Measurements from ENCODE around the gene PPID. TPM values are rescaled to one million over a fixed set of nuclear protein-coding genes. Genes with fewer than 3 reads are reported as not detected.
"Not testable (repeated sequence)": the region's sequence is repeated elsewhere in the genome, so short reads cannot be mapped to it uniquely, and the experiment has no call there.

The PPID gene
- total RNA-seq, 1 donor from 2014 or later: 20.0 TPM

DNA sequence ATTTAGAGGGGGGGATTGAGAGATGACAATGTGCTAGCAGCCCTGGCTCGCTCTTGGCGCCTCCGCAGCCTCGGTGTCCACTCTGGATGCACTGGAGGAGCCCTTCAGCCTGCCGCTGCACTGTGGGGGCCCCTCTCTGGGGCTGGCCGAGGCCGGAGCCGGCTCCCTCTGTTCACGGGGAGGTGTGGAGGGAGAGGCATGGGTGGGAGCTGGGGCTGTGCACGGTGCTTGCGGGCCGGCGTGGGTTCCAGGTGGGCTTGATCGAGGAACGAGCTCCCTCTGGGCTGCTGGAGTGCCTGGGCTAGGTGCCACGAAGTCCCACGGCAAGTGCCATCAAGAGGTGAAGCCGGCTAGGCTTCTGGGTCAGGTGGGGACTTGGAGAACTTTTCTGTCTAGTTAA lies 58.4 kb downstream of the PPID start:
- Mint-ChIP-seq H3K27me3 (ENCODE audit: low read depth) (no peaks in the 10 kb centered on the region), H3K4me1 (ENCODE audit: low read depth) (peaks cover 3% of the 10 kb centered on the region), H3K9me3 (ENCODE audit: low read depth) (no peaks in the 10 kb centered on the region), H3K36me3 (ENCODE audit: low read depth) (peaks cover 3% of the 10 kb centered on the region), H3K4me3 (ENCODE audit: unreplicated experiment) (no peak overlapping the region), H3K27ac (ENCODE audit: unreplicated experiment) (no peak overlapping the region)
- DNase-seq (ENCODE audit: low spot score): no peak
- TF ChIP-seq, protein P1, sequence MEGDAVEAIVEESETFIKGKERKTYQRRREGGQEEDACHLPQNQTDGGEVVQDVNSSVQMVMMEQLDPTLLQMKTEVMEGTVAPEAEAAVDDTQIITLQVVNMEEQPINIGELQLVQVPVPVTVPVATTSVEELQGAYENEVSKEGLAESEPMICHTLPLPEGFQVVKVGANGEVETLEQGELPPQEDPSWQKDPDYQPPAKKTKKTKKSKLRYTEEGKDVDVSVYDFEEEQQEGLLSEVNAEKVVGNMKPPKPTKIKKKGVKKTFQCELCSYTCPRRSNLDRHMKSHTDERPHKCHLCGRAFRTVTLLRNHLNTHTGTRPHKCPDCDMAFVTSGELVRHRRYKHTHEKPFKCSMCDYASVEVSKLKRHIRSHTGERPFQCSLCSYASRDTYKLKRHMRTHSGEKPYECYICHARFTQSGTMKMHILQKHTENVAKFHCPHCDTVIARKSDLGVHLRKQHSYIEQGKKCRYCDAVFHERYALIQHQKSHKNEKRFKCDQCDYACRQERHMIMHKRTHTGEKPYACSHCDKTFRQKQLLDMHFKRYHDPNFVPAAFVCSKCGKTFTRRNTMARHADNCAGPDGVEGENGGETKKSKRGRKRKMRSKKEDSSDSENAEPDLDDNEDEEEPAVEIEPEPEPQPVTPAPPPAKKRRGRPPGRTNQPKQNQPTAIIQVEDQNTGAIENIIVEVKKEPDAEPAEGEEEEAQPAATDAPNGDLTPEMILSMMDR (IDR thresholded peaks at IDR 0.05): no peak

DNA sequence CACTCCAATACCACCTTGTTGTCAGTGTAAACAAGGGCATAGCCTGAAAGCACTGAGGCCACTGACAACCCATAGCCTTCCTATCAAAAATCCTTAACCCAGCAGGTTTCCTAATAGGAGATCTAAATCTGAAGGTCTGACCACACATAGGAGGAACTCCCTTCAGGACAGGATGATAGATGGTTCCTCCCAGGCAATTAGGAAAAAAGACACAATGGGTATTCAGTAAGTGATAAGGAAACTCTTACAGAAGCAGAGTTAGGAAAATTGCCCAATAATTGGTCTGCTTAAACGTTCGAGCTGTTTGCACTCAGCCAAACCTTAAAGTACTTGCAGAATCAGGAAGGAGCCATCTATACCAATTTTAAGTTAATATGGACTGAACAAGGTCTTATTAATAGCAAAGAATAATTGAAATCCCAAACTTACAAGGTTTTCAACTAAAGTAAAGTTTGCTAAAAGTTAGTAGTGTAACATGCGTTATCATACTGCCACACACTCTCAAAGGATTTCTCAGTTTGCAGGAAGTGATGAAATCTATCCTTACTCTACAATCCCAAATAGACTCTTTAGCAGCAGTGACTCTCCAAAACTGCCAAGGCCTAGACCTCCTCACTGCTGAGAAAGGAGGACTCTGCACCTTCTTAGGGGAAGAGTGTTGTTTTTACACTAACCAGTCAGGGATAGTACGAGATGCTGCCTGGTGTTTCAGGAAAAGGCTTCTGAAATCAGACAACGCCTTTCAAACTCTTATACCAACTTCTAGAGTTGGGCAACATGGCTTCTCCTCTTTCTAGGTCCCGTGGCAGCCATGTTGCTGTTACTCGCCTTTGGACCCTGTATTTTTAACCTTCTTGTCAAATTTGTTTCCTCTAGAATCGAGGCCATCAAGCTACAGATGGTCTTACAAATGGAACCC lies 59.2 kb downstream of the PPID start:
- not testable (repeated sequence) for H3K9me3 Mint-ChIP-seq (ENCODE audit: low read depth); H3K27me3 Mint-ChIP-seq (ENCODE audit: low read depth)

DNA sequence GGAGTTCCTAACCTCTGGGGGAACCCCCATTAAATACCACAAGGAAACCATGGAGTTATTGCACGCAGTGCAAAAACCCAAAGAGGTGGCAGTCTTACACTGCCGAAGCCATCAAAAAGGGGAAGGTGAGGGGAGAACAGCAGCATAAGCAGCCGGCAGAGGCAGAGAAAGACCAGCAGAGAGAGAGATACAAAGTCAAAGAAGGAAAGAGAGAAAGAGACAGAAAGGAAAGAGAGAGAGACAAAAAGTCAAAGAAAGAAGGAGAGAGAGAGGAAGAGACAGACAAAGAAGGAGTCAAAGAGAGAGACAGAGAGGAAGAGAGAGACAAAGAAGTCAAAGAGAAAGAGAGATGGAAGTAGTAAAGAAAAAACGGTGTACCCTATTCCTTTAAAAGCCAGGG lies 59.9 kb downstream of the PPID start:
- DNase-seq (ENCODE audit: low spot score); H3K4me1 Mint-ChIP-seq (ENCODE audit: low read depth); H3K27ac Mint-ChIP-seq (ENCODE audit: unreplicated experiment); H3K4me3 Mint-ChIP-seq (ENCODE audit: unreplicated experiment); H3K27me3 Mint-ChIP-seq (ENCODE audit: low read depth); H3K9me3 Mint-ChIP-seq (ENCODE audit: low read depth); H3K36me3 Mint-ChIP-seq (ENCODE audit: low read depth): not testable (repeated sequence)

More for the DNA sequence above, 59.2 kb downstream of the PPID start:
- H3K4me1 Mint-ChIP-seq (ENCODE audit: low read depth); H3K27ac Mint-ChIP-seq (ENCODE audit: unreplicated experiment); DNase-seq (ENCODE audit: low spot score); H3K4me3 Mint-ChIP-seq (ENCODE audit: unreplicated experiment); H3K36me3 Mint-ChIP-seq (ENCODE audit: low read depth): not testable (repeated sequence)

Other genes with a start within 250 kb of the PPID start
- gene RXFP1, start 201.5 kb downstream of the PPID start, total RNA-seq: not detected in 3 replicates
- 7.5 to 8.6 TPM (median 8.2 TPM) in 3 replicates for gene C4orf46, start 51.5 kb downstream of the PPID start, total RNA-seq
- 17.6 to 24.0 TPM (median 23.0 TPM) in 3 replicates for gene ETFDH, start 51.1 kb downstream of the PPID start, total RNA-seq
- gene FNIP2, start 45.6 kb upstream of the PPID start, total RNA-seq: 20.7 to 33.7 TPM (median 32.1 TPM) in 3 replicates

Measured in chondrocyte (in vitro differentiated cells).